ENCODE data around the gene FRAT1. TPM values are rescaled to one million over a fixed set of nuclear protein-coding genes. Genes with fewer than 3 reads are reported as not detected.
"Not testable (repeated sequence)": the region's sequence is repeated elsewhere in the genome, so short reads cannot be mapped to it uniquely, and the experiment has no call there.

The FRAT1 gene
- total and polyA plus RNA-seq, 11 donors, result 1.1 to 5.2 (median 4.3) TPM

DNA sequence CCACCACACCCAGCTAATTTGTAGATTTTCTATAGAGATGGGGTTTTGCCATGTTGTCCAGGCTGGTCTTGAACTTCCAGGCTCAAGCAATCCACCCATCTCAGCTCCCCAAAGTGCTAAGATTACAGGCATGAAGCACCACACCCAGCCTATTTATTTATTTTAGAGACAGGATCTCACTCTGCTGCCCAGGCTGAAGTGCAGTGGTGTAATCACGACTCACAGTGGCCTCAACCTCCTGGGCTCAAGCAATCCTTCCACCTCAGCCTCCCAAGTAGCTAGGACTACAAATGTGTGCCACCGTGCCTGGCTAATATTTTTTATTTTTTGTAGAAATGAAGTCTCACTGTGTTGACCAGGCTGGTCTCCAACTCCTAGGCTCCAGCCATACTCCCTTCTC lies 22.3 kb downstream of the FRAT1 start:
- intact Hi-C loops (cut with DNase I), result no loop called here
- Histone ChIP-seq H3K27me3 (no peaks in the 10 kb centered on the region), H3K4me3 (no peak overlapping the region), H3K9me3 (no peaks in the 10 kb centered on the region), H3K27ac (no peak overlapping the region), H3K36me3 (no peaks in the 10 kb centered on the region), H3K4me1 (peaks cover 0 to 16% (median 12%) of the 10 kb centered on the region in 12 donors)
- WGBS, 4 donors, result 76 to 82% (median 80%) methylated on average over 2 of the region's 2 CpGs
- TF ChIP-seq, protein P1, sequence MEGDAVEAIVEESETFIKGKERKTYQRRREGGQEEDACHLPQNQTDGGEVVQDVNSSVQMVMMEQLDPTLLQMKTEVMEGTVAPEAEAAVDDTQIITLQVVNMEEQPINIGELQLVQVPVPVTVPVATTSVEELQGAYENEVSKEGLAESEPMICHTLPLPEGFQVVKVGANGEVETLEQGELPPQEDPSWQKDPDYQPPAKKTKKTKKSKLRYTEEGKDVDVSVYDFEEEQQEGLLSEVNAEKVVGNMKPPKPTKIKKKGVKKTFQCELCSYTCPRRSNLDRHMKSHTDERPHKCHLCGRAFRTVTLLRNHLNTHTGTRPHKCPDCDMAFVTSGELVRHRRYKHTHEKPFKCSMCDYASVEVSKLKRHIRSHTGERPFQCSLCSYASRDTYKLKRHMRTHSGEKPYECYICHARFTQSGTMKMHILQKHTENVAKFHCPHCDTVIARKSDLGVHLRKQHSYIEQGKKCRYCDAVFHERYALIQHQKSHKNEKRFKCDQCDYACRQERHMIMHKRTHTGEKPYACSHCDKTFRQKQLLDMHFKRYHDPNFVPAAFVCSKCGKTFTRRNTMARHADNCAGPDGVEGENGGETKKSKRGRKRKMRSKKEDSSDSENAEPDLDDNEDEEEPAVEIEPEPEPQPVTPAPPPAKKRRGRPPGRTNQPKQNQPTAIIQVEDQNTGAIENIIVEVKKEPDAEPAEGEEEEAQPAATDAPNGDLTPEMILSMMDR (IDR thresholded peaks at IDR 0.05), result no peak
- TF ChIP-seq POLR2A (IDR thresholded peaks at IDR 0.05), result no peak
- ATAC-seq (no peak), DNase-seq (no peak)

DNA sequence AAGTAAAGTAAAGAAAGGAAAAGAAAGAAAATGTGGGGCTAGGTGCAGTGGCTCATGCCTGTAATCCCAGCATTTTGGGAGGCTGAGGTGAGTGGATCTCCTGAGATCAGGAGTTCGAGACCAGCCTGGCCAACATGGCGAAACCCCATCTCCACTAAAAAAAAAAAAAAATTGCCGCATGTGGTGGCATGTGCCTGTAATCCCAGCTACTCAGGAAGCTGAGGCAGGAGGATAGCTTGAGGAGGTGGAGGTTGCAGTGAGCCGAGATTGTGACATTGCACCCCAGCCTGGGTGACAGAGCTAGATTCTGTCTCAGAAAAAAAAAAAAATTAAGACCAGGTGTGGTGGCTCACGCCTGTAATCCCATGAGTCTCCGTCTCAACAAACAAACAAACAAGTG lies 24.6 kb downstream of the FRAT1 start:
- H3K27ac ChIP-seq; ATAC-seq; H3K4me3 ChIP-seq; H3K36me3 ChIP-seq; DNase-seq; H3K4me1 ChIP-seq; H3K9me3 ChIP-seq; H3K27me3 ChIP-seq; intact Hi-C loops (cut with DNase I): not testable (repeated sequence)
- WGBS, 4 donors, result 83 to 91% (median 87%) methylated on average over 6 of the region's 6 CpGs

DNA sequence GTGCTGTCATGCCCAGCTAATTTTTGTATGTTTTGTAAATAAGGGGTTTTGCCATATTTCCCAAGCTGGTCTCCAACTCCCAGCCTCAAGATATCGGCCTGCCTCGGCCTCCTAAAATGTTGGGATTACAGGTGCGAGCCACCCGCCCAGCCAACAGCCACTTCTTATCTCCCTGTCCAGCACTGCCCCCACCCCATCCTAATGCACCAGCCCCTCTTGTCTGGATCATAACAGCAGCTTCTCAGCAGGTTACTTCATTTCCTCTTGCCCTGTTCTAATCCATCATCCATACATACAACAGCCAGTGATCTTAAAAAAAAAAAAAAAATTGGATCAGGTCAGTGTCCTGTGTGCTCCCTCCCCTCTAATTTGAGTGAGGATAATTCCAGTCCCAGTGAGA lies 28.2 kb downstream of the FRAT1 start:
- H3K9me3 ChIP-seq, result no peaks in the 10 kb centered on the region
- peaks cover 0 to 7% (median 0%) of the 10 kb centered on the region in 9 donors for H3K36me3 ChIP-seq
- no peak overlapping the region for H3K4me3 ChIP-seq
- DNase-seq (no peak), ATAC-seq (no peak)
- H3K27ac ChIP-seq, result no peak overlapping the region
- WGBS, 4 donors, result 95 to 100% (median 98%) methylated on average over 4 of the region's 4 CpGs
- H3K27me3 ChIP-seq, result no peaks in the 10 kb centered on the region
- TF ChIP-seq, protein P1 (IDR thresholded peaks at IDR 0.05), result no peak
- TF ChIP-seq POLR2A (IDR thresholded peaks at IDR 0.05), result no peak
- intact Hi-C loops (cut with DNase I), result no loop called here
- H3K4me1 ChIP-seq, result no peaks in the 10 kb centered on the region

DNA sequence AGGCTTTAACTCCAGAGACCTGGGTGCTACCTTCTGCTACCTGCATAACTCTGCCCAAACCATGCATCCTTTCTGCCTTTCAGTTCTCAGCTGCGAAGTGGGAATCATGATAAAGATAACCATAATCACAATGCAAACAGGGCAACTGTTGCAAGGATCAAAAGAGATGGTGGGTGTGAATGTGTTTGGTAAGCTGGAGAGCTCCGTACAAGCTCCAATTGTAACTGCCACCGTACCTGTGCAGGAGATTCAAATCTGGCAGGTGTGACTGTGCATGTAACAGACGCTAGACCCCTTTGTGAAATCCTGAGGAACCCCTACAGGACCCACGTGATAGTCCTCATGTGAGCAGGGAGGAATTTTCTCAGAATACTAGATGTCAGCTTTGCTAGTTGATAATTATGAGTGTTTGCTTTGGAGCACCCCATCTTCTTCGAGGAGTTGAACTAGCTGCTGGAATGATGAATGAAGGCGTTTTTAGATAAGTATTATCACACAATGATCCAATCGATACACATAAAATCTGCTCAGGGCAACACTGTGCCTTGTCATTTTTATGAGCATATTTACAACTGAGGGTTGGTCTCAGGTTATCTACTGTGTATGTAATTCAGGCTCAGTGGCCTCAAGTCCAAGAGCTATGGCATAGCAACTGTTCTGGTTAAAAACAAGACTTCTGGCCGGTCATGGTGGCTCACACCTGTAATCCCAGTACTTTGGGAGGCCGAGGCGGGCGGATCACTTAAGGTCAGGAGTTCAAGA lies 30.9 kb downstream of the FRAT1 start:
- 88 to 92% (median 90%) methylated on average over 12 of the region's 12 CpGs for WGBS, 4 donors
- peaks cover 0 to 7% (median 0%) of the 10 kb centered on the region in 12 donors for H3K4me1 ChIP-seq
- DNase-seq, result no peak
- peaks cover 0 to 7% (median 0%) of the 10 kb centered on the region in 9 donors for H3K36me3 ChIP-seq
- H3K27me3 ChIP-seq, result no peaks in the 10 kb centered on the region
- intact Hi-C loops (cut with DNase I), result loop anchor here in 1 of 10 donors (10.0 kb wide), 1 partner anchor 275 kb away; no protein-coding TSS in a partner anchor
- TF ChIP-seq, protein P1 (IDR thresholded peaks at IDR 0.05), result no peak
- no peak for TF ChIP-seq POLR2A (IDR thresholded peaks at IDR 0.05)
- no peak for ATAC-seq
- no peak overlapping the region for H3K27ac ChIP-seq
- H3K4me3 ChIP-seq, result no peak overlapping the region
- no peaks in the 10 kb centered on the region for H3K9me3 ChIP-seq
